Germinal center (tissue), 1 donor: ENCODE data around the gene CCL22.
"Not testable (repeated sequence)": the region's sequence is repeated elsewhere in the genome, so short reads cannot be mapped to it uniquely, and the experiment has no call there.

Experiments
- DNase-seq: peaks from one replicate; pipeline ENCODE4 v3.0.0; 2012; ENCODE audit warnings: mixed read lengths, low spot score

CCL22 gene

DNA sequence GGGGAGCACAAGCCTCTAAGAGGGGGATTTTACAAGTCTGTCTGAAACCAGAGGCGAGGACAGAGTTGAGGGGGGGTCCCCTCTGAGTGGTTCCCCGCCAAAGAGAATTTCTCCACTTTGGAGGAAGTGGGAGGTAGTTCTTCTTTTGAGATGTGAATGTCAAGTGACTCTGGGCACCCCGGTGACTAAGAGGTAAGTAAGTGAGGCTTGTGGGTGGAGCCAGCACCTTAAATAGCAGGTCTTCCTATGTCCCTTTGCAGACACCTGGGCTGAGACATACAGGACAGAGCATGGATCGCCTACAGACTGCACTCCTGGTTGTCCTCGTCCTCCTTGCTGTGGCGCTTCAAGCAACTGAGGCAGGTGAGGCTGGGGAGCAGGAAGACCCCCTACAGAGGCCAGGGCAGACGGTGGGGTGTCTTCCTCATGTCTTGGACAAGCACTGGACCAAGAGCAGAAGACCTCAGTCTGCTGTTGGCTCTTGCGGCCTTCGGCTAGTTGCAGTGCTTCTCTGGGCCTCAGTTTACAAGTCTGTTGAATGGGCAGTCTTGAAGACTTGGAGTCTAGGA lies at the start of gene CCL22:
Gene CCL22 (plus strand): TSS at position 257 of the 569 bp plus-strand sequence. CDS start 34 bp downstream, at position 291.
- no peak for DNase-seq

GRCh38 chr16:57310801-57311200 lies 47.8 kb upstream of the CCL22 start:
- no peak for DNase-seq

GRCh38 chr16:57313509-57313908 lies 45.1 kb upstream of the CCL22 start:
- DNase-seq, result no peak

DNA sequence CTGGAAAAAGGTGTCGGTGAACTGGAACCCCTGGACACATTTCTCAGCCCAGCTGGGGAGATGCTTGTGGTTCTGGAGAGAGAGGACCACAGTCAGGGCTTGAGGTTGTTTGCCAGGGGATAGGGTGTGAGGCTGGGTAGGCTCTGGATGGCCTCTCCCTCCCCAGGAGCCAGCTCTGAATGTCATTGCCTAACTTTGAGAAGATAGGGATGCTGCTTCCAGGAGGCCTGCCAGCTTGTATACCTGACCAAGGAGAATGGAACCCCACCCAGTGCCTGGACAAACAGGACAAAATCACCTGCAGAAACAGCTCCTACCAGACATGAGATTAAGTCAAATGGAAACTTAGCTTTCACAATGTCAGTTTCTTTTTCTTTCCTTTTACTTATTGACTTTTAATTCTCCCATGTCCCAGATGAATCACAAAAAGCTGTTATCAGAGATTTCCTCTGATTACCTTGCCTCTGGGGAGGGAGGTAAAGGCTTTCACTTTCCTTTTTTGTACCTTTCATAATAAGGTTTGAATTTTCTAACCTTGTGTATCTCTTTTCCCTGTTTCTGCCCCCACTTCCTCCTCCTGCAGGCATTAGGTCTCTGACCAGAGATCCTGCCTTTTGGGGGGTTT lies 44.3 kb upstream of the CCL22 start:
- DNase-seq, result no peak

DNA sequence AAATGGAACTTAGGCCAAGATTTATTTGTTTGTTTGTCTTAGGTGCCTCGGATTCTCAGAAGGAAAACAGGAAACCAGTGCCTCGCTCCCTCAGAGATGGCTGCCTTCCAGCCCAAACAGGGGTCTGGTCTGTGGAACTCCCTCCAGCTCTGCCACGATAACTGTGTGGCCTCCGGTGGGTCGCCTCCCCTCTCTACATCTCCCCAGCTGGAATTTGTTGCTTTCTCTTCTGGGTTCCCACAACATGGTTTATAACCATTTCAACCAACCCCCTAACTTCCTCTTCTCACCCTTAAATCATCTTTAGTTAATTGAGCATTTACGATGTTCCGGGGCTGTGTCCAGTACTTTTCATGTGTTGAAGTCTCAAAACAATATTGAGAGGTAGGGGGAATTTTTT lies 43.2 kb upstream of the CCL22 start:
- DNase-seq, result no peak

GRCh38 chr16:57316390-57317017 lies 42.1 kb upstream of the CCL22 start:
- no peak for DNase-seq

DNA sequence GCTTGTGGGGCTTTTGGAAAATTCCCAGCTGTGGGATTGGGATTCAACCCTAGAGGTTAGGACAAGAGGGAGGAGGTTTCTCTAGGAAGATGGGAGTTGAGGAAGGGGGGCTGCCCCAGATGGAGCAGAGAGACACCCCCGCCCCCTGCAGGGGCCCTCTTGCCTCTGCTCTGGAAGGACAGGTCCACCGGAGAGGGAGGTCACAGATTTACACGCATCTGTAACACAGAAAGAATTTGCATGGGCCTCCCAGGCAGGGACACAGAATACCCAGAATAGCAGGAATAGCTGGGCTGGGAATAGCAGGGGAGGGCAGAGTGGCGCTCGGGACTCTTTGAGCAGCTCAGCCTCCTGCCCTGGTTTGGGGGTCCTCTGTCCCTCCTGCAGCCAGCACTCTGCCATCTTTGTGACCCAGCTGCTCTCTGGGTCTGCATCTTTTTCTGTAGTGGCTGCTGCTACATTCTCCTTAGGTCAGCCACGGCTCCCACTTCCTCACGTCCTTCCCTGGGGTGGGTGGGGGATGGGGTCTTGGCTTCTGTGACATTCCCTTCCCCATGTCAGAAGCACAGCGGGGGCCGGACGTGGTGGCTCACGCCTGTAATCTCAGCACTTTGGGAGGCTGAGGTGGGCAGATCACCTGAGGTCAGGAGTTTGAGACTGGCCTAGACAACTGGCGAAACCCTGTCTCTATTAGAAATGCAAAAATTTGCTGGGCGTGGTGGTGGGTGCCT lies 40.2 kb upstream of the CCL22 start:
- DNase-seq, result no peak

GRCh38 chr16:57319646-57320045 lies 38.9 kb upstream of the CCL22 start:
- no peak for DNase-seq

DNA sequence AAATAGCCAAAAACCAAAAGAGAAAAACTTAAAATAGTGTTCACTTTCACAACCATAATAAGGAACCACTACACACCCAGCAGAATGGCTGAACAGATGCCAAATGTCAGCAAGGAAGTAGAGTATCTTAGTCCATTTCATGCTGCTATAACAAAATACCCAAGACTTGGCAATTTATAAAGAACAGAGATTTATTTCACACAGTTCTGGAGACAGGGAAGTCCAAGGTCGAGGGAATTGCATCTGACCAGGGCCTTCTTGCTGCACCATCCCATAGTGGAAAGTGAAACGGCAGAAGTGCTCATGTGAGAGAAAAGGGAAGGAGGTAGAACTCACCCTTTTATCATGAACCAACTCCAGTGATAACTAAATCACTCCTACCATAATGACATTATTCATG lies 33.8 kb upstream of the CCL22 start:
- DNase-seq, result no peak

- DNase-seq, result no peak
Observed at GRCh38 chr16:57325458-57325857, 33.1 kb upstream of the CCL22 start.

- no peak for DNase-seq
Observed at GRCh38 chr16:57329718-57330327, 28.8 kb upstream of the CCL22 start.

DNA sequence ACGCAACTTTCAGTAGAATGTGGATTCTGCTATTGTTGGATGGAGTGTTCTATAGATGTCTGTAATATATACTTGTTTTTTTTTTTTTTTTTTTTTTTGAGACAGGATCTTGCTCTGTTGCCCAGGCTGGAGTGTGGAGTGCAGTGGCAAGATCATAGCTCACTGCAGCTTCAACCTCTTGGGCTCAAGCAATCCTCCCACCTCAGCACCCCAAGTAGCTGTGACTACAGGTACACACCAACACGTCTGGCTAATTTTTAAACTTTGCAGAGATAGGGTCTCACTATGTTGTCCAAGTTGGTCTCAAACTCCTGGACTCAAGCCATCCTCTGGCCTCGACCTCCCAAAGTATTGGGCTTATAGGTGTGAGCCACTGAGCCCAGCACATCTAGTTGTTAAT lies 27.2 kb upstream of the CCL22 start:
- no peak for DNase-seq

DNA sequence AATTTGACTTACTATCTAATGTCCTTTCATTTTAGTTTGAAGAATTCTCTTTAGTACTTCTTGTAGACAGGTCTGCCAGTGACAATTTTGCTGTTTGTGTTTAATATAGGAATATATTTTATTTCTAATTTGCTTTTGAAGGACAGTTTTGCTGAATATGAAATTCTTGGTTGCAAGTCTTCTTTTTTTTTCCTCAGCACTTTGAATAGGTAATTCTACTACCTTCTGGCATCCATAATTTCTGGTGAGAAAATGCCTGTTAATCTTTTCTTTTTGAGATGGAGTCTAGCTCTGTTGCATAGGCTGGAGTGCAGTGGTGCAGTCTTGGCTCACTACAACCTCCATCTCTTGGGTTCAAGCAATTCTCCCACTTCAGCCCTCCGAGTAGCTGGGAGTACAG lies 25.2 kb upstream of the CCL22 start:
- DNase-seq, result no peak

- DNase-seq, result no peak
Observed at GRCh38 chr16:57335366-57335765, 23.2 kb upstream of the CCL22 start.

GRCh38 chr16:57341062-57341440 lies 17.5 kb upstream of the CCL22 start:
- no peak for DNase-seq

DNA sequence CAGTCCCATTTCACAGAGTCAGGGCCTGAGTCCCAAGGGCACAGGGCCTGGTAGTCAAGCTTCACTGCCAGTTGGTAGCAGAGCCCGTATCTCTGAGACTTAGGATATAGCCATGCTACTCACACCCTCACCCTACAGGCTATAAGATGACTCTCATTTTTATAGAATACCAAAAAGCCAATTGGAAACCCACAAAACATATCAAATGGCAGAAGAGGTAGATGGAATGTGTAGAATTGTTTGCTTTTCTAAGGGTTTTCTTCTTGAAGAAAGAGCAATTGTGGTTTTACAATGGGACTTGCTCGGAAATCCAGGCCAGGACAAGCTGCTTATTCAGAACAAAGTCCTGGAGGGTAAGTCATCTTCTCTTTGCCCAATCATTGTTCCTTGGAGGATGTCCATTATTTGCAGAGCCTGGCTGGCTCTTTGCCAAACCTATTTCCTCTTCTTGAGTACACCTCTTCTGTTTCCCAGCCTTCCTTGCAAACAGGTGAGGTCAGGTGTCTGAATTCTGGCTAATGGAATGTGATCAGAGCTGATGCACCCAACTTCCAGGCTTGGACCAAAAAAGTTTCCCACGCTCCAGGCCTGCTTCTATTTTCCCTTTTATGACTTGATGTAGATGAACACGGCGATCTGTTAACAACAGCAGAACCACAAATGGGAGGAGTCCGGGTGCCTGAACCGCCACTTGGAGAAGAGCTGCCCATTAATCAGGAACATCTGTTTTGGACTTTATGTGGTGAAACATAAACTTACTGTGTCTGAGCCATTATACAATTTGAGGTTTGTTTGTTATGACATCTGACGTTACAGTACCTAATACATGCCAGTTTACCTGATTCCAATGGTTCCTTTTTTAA lies 16.9 kb upstream of the CCL22 start:
- DNase-seq, result no peak

DNA sequence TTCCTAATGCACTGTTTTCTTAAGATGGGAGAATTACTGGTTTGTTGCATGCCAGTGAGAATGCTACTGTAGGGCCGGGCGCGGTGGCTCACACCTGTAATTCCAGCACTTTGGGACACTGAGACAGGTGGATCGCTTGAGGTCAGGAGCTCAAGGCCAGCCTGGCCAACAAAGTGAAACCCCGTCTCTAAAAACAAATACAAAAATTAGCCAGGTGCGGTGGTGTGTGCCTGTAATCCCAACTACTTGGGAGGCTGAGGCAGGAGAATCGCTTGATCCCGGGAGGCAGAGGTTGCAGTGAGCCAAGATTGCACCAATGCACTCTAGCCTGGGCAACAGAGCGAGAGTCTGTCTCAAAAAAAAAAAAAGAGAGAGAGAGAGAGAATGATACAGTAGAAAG lies 16.0 kb upstream of the CCL22 start:
- DNase-seq, result not testable (repeated sequence)

GRCh38 chr16:57343221-57343620 lies 15.4 kb upstream of the CCL22 start:
- DNase-seq, result no peak

- not testable (repeated sequence) for DNase-seq
Observed at GRCh38 chr16:57344094-57344493, 14.5 kb upstream of the CCL22 start.

DNA sequence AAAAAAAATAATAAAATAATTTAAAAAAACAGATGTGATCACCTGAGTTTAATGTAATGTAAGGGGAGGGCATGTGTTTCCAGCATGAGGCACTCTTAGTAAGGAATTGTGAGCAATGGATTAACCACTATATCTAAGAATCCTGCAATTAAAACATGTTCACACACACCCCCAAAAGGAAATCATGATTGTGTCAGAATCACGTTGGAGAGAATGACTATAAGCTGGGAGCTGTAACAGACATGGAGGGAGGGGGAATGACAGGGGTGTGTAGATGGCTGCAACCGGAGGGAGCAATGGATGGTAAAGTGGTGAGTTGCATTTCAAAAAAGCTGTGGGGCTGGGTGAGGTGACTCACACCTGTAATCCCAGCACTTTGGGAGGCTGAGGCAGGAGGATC lies 13.6 kb upstream of the CCL22 start:
- no peak for DNase-seq

DNA sequence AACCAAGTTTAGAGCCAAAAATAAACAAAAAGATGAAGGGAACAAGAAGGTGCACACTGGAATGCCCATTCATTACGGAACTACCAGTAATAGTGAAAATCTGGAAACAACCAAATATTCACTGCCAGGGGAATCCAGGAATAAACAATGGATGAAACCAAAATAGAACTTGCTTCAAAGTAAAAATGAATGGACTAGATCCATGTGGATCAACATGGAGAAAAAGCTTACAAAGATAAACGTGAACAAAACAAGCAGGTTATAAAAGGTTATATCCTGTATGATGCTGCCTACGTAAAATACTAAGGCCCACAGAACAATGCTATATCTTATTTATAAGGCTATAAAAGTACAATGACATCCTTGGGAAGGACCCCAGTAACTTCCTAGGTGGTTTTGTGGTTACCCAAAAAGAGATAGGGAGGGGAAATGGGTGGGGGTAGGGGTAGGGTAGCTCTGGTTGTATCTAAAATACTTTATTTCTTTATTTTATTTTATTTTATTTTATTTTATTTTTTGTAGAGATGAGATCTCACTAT lies 12.8 kb upstream of the CCL22 start:
- no peak for DNase-seq
